HepG2 (cell line): ENCODE results near the gene ARL15. TPM values are rescaled to one million over a fixed set of nuclear protein-coding genes. Genes with fewer than 3 reads are reported as not detected.

Source experiments
- ATAC-seq: fragments of 200-7000 bp; cut with Tn5 transposase; 3 replicates; pipeline ENCODE4 v1.9.1; 2020; ENCODE audit warnings: mild to moderate bottlenecking, moderate library complexity
- BruUV-seq: library from RNA; stranded (reverse); fragments of 400-500 nt; replicated peaks from 2 replicates; lab custom pipeline; 2021; lab: Mats Ljungman, UMichigan
- CTCF ChIA-PET: fragments of 300-600 bp; formaldehyde crosslinking; extraction: SDS; loops from one replicate; lab custom pipeline; 2021; ENCODE audit warnings: low total read pairs, inconsistent platforms, low intra/inter-chr PET ratio; lab: Yijun Ruan, JAX
- POLR2A ChIA-PET: fragments of 350-600 bp; sonication (Branson Sonifier 250); formaldehyde crosslinking; loops from one replicate; lab custom pipeline; 2020; ENCODE audit warnings: antibody characterized with exemption, inconsistent platforms; lab: Yijun Ruan, JAX
- DNase-seq: peaks from one replicate; pipeline ENCODE4 v3.0.0-alpha.2; 2015; ENCODE audit warnings: low spot score
- FAIRE-seq: peaks from 3 replicates; lab custom pipeline; 2011; peaks lifted over from hg19 to GRCh38; lab: Jason Lieb, UNC
- H2AFZ ChIP-seq: one replicate; pipeline ENCODE4 v1.6.1; 2011; ENCODE audit warnings: low read length, inconsistent platforms
- H3K27ac ChIP-seq: fragments of 300-600 bp; 3 replicates; pipeline ENCODE4 v1.8.0; 2011; ENCODE audit warnings: mixed run types, mild to moderate bottlenecking, mixed read lengths, low read length, inconsistent platforms; ENCODE audit not compliant: insufficient read depth; ENCODE audit errors: extremely low read length
- H3K27me3 ChIP-seq, 2 experiments: fragments of 200-600 bp in 1 of 2; 2 replicates in 1 of 2; 3 replicates in 1 of 2; pipeline versions ENCODE4 v1.6.0 to v1.8.0; 2011; ENCODE audit warnings: low read length in 2 of 2, mild to moderate bottlenecking in 2 of 2, moderate library complexity in 2 of 2, inconsistent platforms in 1 of 2; ENCODE audit not compliant: insufficient read depth in 2 of 2, control insufficient read depth in 1 of 2
- H3K36me3 ChIP-seq, 2 experiments: fragments of 200-600 bp in 1 of 2; replicated peaks in 1 of 2; 2 replicates in 1 of 2; 3 replicates in 1 of 2; pipeline versions ENCODE4 v1.5.1 to v1.8.0; 2011; ENCODE audit warnings: low read length in 2 of 2, inconsistent platforms in 1 of 2; ENCODE audit not compliant: insufficient read depth in 2 of 2, control insufficient read depth in 1 of 2
- H3K4me1 ChIP-seq: 2 replicates; pipeline ENCODE4 v1.5.1; 2012; ENCODE audit warnings: low read length, inconsistent platforms; ENCODE audit not compliant: insufficient read depth
- H3K4me2 ChIP-seq: 2 replicates; pipeline ENCODE4 v1.6.0; 2011; ENCODE audit warnings: low read depth, low read length, inconsistent platforms
- H3K4me3 ChIP-seq, 3 experiments: fragments of 200-600 bp in 1 of 3; sonication (generic), shearing (Covaris generic) in 1 of 3; replicated peaks in 1 of 3; 2 replicates each; pipeline ENCODE4 v1.5.1; 2011 to 2016; ENCODE audit warnings: low read length in 3 of 3, inconsistent platforms in 2 of 3, low read depth in 2 of 3, mild to moderate bottlenecking in 2 of 3, control low read depth in 1 of 3, mixed read lengths in 1 of 3; ENCODE audit not compliant: insufficient read depth in 1 of 3
- H3K79me2 ChIP-seq: one replicate; pipeline ENCODE4 v1.6.1; 2011; ENCODE audit warnings: low read length, inconsistent platforms; ENCODE audit not compliant: insufficient read depth
- H3K9ac ChIP-seq: 2 replicates; pipeline ENCODE4 v1.6.0; 2011; ENCODE audit warnings: mild to moderate bottlenecking, low read depth, low read length, inconsistent platforms; ENCODE audit not compliant: insufficient read depth
- H3K9me3 ChIP-seq: 2 replicates; pipeline ENCODE4 v1.5.1; 2012; ENCODE audit warnings: mild to moderate bottlenecking, low read length
- H4K20me1 ChIP-seq: 2 replicates; pipeline ENCODE4 v1.6.0; 2011; ENCODE audit warnings: inconsistent platforms, mild to moderate bottlenecking, low read length, moderate library complexity; ENCODE audit not compliant: insufficient read depth
- AGO2 ChIP-seq: fragments of 200-400 bp; formaldehyde crosslinking; optimal IDR thresholded peaks from 2 replicates; pipeline ENCODE3; 2017; ENCODE audit warnings: mild to moderate bottlenecking, low read depth, low read length, moderate library complexity
- ATF7 ChIP-seq, 2 experiments: fragments of 450-650 bp in 1 of 2; sonication (generic) in 1 of 2; formaldehyde crosslinking in 1 of 2; IDR thresholded peaks; 2 replicates each; pipeline versions ENCODE4 v1.4.0 to v1.6.1; 2016 to 2020; ENCODE audit warnings: antibody characterized with exemption in 1 of 2, mild to moderate bottlenecking in 1 of 2, missing genetic modification reagents in 1 of 2
- CHCHD3 ChIP-seq: sonication (generic); formaldehyde crosslinking; IDR thresholded peaks from 2 replicates; pipeline ENCODE4 v1.8.0; 2022; ENCODE audit warnings: mild to moderate bottlenecking, missing genetic modification reagents, moderate library complexity
- KLF16 ChIP-seq, 2 experiments: sonication (generic) in 1 of 2; formaldehyde crosslinking in 1 of 2; IDR thresholded peaks; 2 replicates each; pipeline versions ENCODE4 v1.6.1 to v1.8.0; 2016 to 2023; ENCODE audit warnings: missing genetic modification reagents in 2 of 2, missing compliant biosample characterization in 1 of 2
- PCBP1 ChIP-seq: fragments of 200-400 bp; formaldehyde crosslinking; IDR thresholded peaks from 2 replicates; pipeline ENCODE4 v1.6.1; 2017; ENCODE audit warnings: mild to moderate bottlenecking, low read depth, low read length, borderline replicate concordance
- POLR2A ChIP-seq, 2 experiments: IDR thresholded peaks; 2 replicates each; pipeline ENCODE4 v1.6.1; 2011; ENCODE audit warnings: low read depth in 2 of 2, low read length in 2 of 2, mild to moderate bottlenecking in 1 of 2, moderate library complexity in 1 of 2; ENCODE audit not compliant: insufficient read depth in 1 of 2
- RBM39 ChIP-seq: fragments of 200-400 bp; formaldehyde crosslinking; IDR thresholded peaks from one replicate; pipeline ENCODE4 v1.6.1; 2018; ENCODE audit warnings: antibody characterized with exemption, mild to moderate bottlenecking, low read depth, low read length; ENCODE audit not compliant: poor library complexity, severe bottlenecking
- REL ChIP-seq: sonication (generic); formaldehyde crosslinking; conservative IDR thresholded peaks from 2 replicates; pipeline ENCODE4 v1.8.0; 2022; ENCODE audit warnings: mild to moderate bottlenecking, missing genetic modification reagents, moderate library complexity
- SAP130 ChIP-seq: IDR thresholded peaks from 2 replicates; pipeline ENCODE4 v1.6.1; 2016; ENCODE audit warnings: low read depth
- TERF1 ChIP-seq: sonication (generic); formaldehyde crosslinking; IDR thresholded peaks from 2 replicates; pipeline ENCODE4 v1.8.0; 2022; ENCODE audit warnings: mild to moderate bottlenecking, missing genetic modification reagents, moderate library complexity
- ZNF382 ChIP-seq: sonication (generic); formaldehyde crosslinking; IDR thresholded peaks from 2 replicates; pipeline ENCODE4 v1.5.0; 2020; ENCODE audit warnings: missing genetic modification reagents, mild to moderate bottlenecking, borderline replicate concordance
- ZSCAN12 ChIP-seq: sonication (generic); formaldehyde crosslinking; IDR thresholded peaks from 2 replicates; pipeline ENCODE4 v1.9.0; 2021; ENCODE audit warnings: mild to moderate bottlenecking, missing genetic modification reagents
- WGBS: methylation state at CpG from one replicate; pipeline ENCODE4 v1.1.6; 2017; ENCODE audit warnings: low lambda C conversion rate; 5-methylcytosine and 5-hydroxymethylcytosine counted together
- in situ Hi-C: cut with HindIII; loops from 2 replicates; pipeline ENCODE4 v1.10.0; 2017; ENCODE audit warnings: low pct_unique_long_range_greater_than_20kb; ENCODE audit not compliant: extremely low pct_ligation_motif_present
- intact Hi-C: fragments of 100-400 bp; cut with micrococcal nuclease; formaldehyde crosslinking; loops from one replicate; pipeline ENCODE4 v1.10.0; 2022; ENCODE audit not compliant: unreplicated experiment
- polyA plus RNA-seq, 8 experiments: library from polyadenylated mRNA; depleted of rRNA in 3 of 8; stranded (reverse) in 7 of 8; unstranded in 1 of 8; fragments of >200 nt; fragmentation: Illumina TruSeq in 4 of 8; extraction: Trizol in 4 of 8; gene quantifications; 2 replicates each; pipeline versions ENCODE4 v1.2.1 to v1.2.3, GENCODE V29; 2011 to 2016; ENCODE audit warnings: low read depth in 4 of 8, missing spikeins in 1 of 8, mixed read lengths in 1 of 8; ENCODE audit not compliant: insufficient read depth in 1 of 8
- total RNA-seq, 5 experiments: library from RNA; depleted of rRNA; stranded (reverse); fragments of >200 nt; fragmentation: Illumina TruSeq; extraction: Trizol; gene quantifications; 2 replicates each; pipeline ENCODE4 v1.2.3, GENCODE V29; 2016; ENCODE audit warnings: low read depth in 1 of 5

The ARL15 gene
- total and polyA plus RNA-seq, 2 of the 13 experiments (the other 11 are each of a cell fraction or from before 2014, with no cell fraction given): 2.5 to 7.7 TPM

- POLR2A ChIA-PET: interaction anchor here (0.6 kb wide), 1 partner anchor 15 kb away, joined by 3 read pairs; no protein-coding TSS in a partner anchor
- H3K27ac ChIP-seq: no peak overlapping the region
- TF ChIP-seq KLF16 (CRISPR knock-in tag; IDR thresholded peaks at IDR 0.05): no peak
- TF ChIP-seq AGO2: no peak
- no peak for TF ChIP-seq RBM39
- no peak for TF ChIP-seq TERF1
- TF ChIP-seq ZNF382: no peak
- no peak for TF ChIP-seq PCBP1
- no peak for TF ChIP-seq REL
- no peak for TF ChIP-seq ZSCAN12 (CRISPR knock-in tag)
- no peak for TF ChIP-seq CHCHD3 (CRISPR knock-in tag)
- TF ChIP-seq POLR2A (IDR thresholded peaks at IDR 0.05; ENCODE audit: insufficient read depth in 1 of 2, low read depth in 2 of 2, low read length in 2 of 2): no peak
- no peak for TF ChIP-seq SAP130
- TF ChIP-seq ATF7 (IDR thresholded peaks at IDR 0.05): no peak
- TF ChIP-seq ATF7 (CRISPR knock-in tag; IDR thresholded peaks at IDR 0.05): no peak
- DNase-seq: no peak
- no peak for FAIRE-seq
- no peak for ATAC-seq
- no peak overlapping the region for H3K4me3 ChIP-seq
- in situ Hi-C loops (no loop called here), intact Hi-C loops (no loop called here)
- WGBS: 55% methylated on average over 5 of the region's 7 CpGs
- H4K20me1 ChIP-seq: no peaks in the 10 kb centered on the region
- no peaks in the 10 kb centered on the region for H3K9me3 ChIP-seq
- BruUV-seq: no TSS peak
- H2AFZ ChIP-seq: no peak overlapping the region
- H3K27me3 ChIP-seq: no peaks in the 10 kb centered on the region
- no peak overlapping the region for H3K4me2 ChIP-seq
- no peaks in the 10 kb centered on the region for H3K36me3 ChIP-seq
- no peaks in the 10 kb centered on the region for H3K4me1 ChIP-seq
- H3K9ac ChIP-seq: no peak overlapping the region
- no peaks in the 10 kb centered on the region for H3K79me2 ChIP-seq
- CTCF ChIA-PET: no interaction called here
Observed at GRCh38 chr5:54326662-54327270, 16.4 kb upstream of the ARL15 start.
